Stimulated activated CD8-positive, alpha-beta memory T cell treated with anti-CD3 and anti-CD28 coated beads, Interleukin-12 subunit alpha, Interleukin-12 subunit beta, amount 100 ng/mL, for 4 hours (primary cell): Measurements from ENCODE around the gene ARHGEF7.

Experiments
- DNase-seq: peaks from one replicate; pipeline ENCODE4 v3.0.0-alpha.2; 2020; ENCODE audit warnings: low read depth

ARHGEF7 gene

GRCh38 chr13:111225810-111226546 lies 110.9 kb downstream of the ARHGEF7 start:
- no peak for DNase-seq

- no peak for DNase-seq
Measured at GRCh38 chr13:111227405-111227804, 112.3 kb downstream of the ARHGEF7 start.

- DNase-seq = no peak
Measured at GRCh38 chr13:111228262-111229144, 113.4 kb downstream of the ARHGEF7 start.

- DNase-seq = no peak
Measured at GRCh38 chr13:111230385-111230930, 115.3 kb downstream of the ARHGEF7 start.

GRCh38 chr13:111232191-111232590 lies 117.1 kb downstream of the ARHGEF7 start:
- DNase-seq = no peak

- no peak for DNase-seq
Measured at GRCh38 chr13:111233080-111233479, 118.0 kb downstream of the ARHGEF7 start.

- DNase-seq = no peak
Measured at GRCh38 chr13:111239764-111240670, 124.9 kb downstream of the ARHGEF7 start.

GRCh38 chr13:111241006-111241755 lies 126.1 kb downstream of the ARHGEF7 start:
- DNase-seq = no peak

- no peak for DNase-seq
Measured at GRCh38 chr13:111241862-111242261, 126.8 kb downstream of the ARHGEF7 start.

- no peak for DNase-seq
Measured at GRCh38 chr13:111242585-111242984, 127.5 kb downstream of the ARHGEF7 start.

GRCh38 chr13:111243981-111244380 lies 128.9 kb downstream of the ARHGEF7 start:
- no peak for DNase-seq

GRCh38 chr13:111245576-111246384 lies 130.7 kb downstream of the ARHGEF7 start:
- no peak for DNase-seq

GRCh38 chr13:111247552-111247951 lies 132.4 kb downstream of the ARHGEF7 start:
- no peak for DNase-seq

GRCh38 chr13:111248822-111249221 lies 133.7 kb downstream of the ARHGEF7 start:
- no peak for DNase-seq

- no peak for DNase-seq
Measured at GRCh38 chr13:111249637-111250360, 134.7 kb downstream of the ARHGEF7 start.

- no peak for DNase-seq
Measured at GRCh38 chr13:111251646-111252445, 136.7 kb downstream of the ARHGEF7 start.

GRCh38 chr13:111252446-111253364 lies 137.6 kb downstream of the ARHGEF7 start:
- no peak for DNase-seq
